ENCODE results near the gene CCDC78. TPM values are rescaled to one million over a fixed set of nuclear protein-coding genes. Genes with fewer than 3 reads are reported as not detected.

Gene CCDC78
- total and polyA plus RNA-seq, 4 donors: 0.39 to 1.7 (median 0.97) TPM; not detected in 1

DNA sequence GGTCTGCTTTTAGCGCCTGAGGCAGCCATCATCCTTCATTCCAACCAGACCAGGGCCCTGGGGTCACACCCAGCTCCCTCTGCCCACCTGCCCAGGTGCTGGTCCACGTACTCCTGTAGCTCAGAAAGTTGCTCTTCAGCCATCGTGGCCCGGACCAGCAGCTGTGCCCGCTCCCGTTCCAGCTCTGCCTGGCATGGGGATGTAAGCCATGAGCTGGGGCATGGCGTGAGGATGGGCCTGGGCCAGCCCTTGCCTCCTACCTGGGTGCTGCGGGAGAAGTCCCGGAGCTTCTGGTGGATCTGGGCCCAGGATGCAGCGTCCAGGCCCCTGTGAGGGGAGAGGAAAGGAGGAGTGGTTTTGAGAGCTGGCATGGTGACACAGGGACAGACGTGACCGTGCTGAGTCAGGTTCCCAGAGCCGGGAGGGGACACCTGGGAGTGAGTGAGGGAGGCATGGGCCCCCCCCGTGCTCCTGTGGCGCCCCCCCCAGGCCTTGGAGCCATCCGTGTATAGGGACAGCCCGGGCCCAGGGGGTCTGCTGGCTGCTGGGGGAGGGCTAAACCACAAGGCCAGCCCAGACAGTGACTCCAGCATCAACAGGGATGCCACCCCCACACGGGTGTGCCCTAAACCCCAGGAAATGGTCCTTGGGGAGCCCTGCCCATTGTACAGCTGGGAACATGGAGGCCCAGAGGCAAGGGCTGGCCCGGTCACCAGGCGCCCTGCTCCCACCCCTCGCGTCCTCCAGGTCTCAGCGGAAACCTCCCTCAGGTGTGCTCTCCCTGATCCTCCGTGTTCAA, 3.2 kb downstream of the CCDC78 start:
- Histone ChIP-seq H3K4me1 (ENCODE audit: control insufficient read depth in 1 of 2, insufficient read depth in 2 of 2, low read length in 2 of 2) (no peaks in the 10 kb centered on the region), H3K27ac (ENCODE audit: low read depth in 1 of 2, low read length in 2 of 2) (no peak overlapping the region), H3K36me3 (ENCODE audit: control insufficient read depth in 1 of 2, insufficient read depth in 2 of 2, low read length in 1 of 2) (no peaks in the 10 kb centered on the region), H3K9me3 (ENCODE audit: control insufficient read depth, low read length) (no peaks in the 10 kb centered on the region), H3K27me3 (ENCODE audit: control insufficient read depth in 1 of 2, insufficient read depth in 2 of 2, low read length in 1 of 2) (no peaks in the 10 kb centered on the region), H3K4me3 (ENCODE audit: low read length in 2 of 2) (no peak overlapping the region)
- ATAC-seq (ENCODE audit: low FRiP score): no peak
- no peak for DNase-seq
- 91 to 92% methylated on average over 23 to 24 of the region's 24 CpGs for WGBS, 2 donors
- intact Hi-C loops (cut with DNase I): no loop called here

GRCh38 chr16:721765-722540, 4.3 kb downstream of the CCDC78 start:
- Histone ChIP-seq H3K27me3 (ENCODE audit: control insufficient read depth in 1 of 2, insufficient read depth in 2 of 2, low read length in 1 of 2) (no peaks in the 10 kb centered on the region), H3K9me3 (ENCODE audit: control insufficient read depth, low read length) (no peaks in the 10 kb centered on the region), H3K36me3 (ENCODE audit: control insufficient read depth in 1 of 2, insufficient read depth in 2 of 2, low read length in 1 of 2) (no peaks in the 10 kb centered on the region), H3K4me3 (ENCODE audit: low read length in 2 of 2) (no peak overlapping the region), H3K27ac (ENCODE audit: low read depth in 1 of 2, low read length in 2 of 2) (no peak overlapping the region), H3K4me1 (ENCODE audit: control insufficient read depth in 1 of 2, insufficient read depth in 2 of 2, low read length in 2 of 2) (no peaks in the 10 kb centered on the region)
- ATAC-seq (ENCODE audit: low FRiP score) (no peak), DNase-seq (no peak)
- WGBS, 2 donors: 88 to 89% methylated on average over 50 to 51 of the region's 51 CpGs
- intact Hi-C loops (cut with DNase I): loop anchor here in 1 of 2 donors (2.0 kb wide), 1 partner anchor 19 kb away; the partner anchor contains the start of gene CIAO3

DNA sequence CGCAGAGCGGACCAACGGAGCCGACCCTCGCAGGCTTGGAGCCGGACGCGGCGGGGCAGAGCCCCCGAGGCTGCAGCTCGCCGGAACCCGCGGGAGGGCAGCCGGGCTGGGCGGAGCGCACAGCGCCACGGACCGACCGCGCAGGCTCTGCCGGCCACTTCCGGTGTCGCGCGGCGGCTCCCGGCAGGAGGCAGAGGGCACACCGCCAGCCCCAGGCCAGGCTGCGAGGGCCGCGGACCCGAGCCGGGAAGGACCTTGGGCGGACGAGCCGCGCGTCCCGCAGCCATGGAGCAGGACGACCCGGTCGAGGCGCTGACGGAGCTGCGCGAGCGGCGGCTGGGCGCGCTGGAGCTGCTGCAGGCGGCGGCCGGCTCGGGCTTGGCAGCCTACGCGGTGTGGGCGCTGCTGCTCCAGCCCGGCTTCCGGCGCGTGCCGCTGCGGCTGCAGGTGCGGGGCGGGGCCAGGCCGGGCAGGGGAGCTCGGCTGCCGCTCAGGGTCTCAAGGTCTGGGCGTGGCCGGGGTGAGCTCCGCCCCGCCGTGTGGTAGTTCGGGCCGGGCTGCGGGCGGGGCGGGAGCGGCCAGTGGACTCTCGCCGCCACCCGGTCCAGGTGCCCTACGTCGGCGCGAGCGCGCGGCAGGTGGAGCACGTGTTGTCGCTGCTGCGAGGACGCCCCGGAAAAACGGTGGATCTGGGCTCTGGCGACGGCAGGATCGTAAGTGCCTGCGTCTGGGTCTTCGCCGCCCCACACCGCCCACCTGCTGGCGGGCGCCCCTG, 5.1 kb downstream of the CCDC78 start, which contains the start of gene ANTKMT:
TSS of gene ANTKMT (plus strand) at position 157 of the 775 bp plus-strand sequence. CDS start at position 286, 129 bp downstream.
- H3K9me3 ChIP-seq (ENCODE audit: control insufficient read depth, low read length): no peaks in the 10 kb centered on the region
- WGBS, 2 donors: 7% methylated on average over 80 to 106 of the region's 106 CpGs
- H3K27me3 ChIP-seq (ENCODE audit: control insufficient read depth in 1 of 2, insufficient read depth in 2 of 2, low read length in 1 of 2): no peaks in the 10 kb centered on the region
- ATAC-seq (ENCODE audit: low FRiP score): peak; percentile 80
- no peaks in the 10 kb centered on the region for H3K4me1 ChIP-seq (ENCODE audit: control insufficient read depth in 1 of 2, insufficient read depth in 2 of 2, low read length in 2 of 2)
- peak within 1 kb of the TSS; percentile 60 to 68 for H3K4me3 ChIP-seq (ENCODE audit: low read length in 2 of 2)
- H3K27ac ChIP-seq (ENCODE audit: low read depth in 1 of 2, low read length in 2 of 2): peak within 1 kb of the TSS in 1 of 2 donors; percentile 48
- intact Hi-C loops (cut with DNase I): loop anchor here in 1 of 2 donors (2.0 kb wide), 1 partner anchor 20 kb away; the partner anchor contains the start of gene CIAO3
- DNase-seq: peak; percentile 80 to 92
- H3K36me3 ChIP-seq (ENCODE audit: control insufficient read depth in 1 of 2, insufficient read depth in 2 of 2, low read length in 1 of 2): no peaks in the 10 kb centered on the region

- Histone ChIP-seq H3K9me3 (ENCODE audit: control insufficient read depth, low read length) (no peaks in the 10 kb centered on the region), H3K4me1 (ENCODE audit: control insufficient read depth in 1 of 2, insufficient read depth in 2 of 2, low read length in 2 of 2) (no peaks in the 10 kb centered on the region), H3K27ac (ENCODE audit: low read depth in 1 of 2, low read length in 2 of 2) (peak overlapping the region in 1 of 2 donors; percentile 48), H3K27me3 (ENCODE audit: control insufficient read depth in 1 of 2, insufficient read depth in 2 of 2, low read length in 1 of 2) (no peaks in the 10 kb centered on the region), H3K4me3 (ENCODE audit: low read length in 2 of 2) (peak overlapping the region; percentile 60 to 68), H3K36me3 (ENCODE audit: control insufficient read depth in 1 of 2, insufficient read depth in 2 of 2, low read length in 1 of 2) (no peaks in the 10 kb centered on the region)
- DNase-seq: no peak
- intact Hi-C loops (cut with DNase I): loop anchor here in 1 of 2 donors (2.0 kb wide), 1 partner anchor 20 kb away; the partner anchor contains the start of gene CIAO3
- ATAC-seq (ENCODE audit: low FRiP score): peak; percentile 2
- WGBS, 2 donors: 0% methylated on average over 38 of the region's 38 CpGs
Measured at GRCh38 chr16:720447-720989, 5.7 kb downstream of the CCDC78 start.

DNA sequence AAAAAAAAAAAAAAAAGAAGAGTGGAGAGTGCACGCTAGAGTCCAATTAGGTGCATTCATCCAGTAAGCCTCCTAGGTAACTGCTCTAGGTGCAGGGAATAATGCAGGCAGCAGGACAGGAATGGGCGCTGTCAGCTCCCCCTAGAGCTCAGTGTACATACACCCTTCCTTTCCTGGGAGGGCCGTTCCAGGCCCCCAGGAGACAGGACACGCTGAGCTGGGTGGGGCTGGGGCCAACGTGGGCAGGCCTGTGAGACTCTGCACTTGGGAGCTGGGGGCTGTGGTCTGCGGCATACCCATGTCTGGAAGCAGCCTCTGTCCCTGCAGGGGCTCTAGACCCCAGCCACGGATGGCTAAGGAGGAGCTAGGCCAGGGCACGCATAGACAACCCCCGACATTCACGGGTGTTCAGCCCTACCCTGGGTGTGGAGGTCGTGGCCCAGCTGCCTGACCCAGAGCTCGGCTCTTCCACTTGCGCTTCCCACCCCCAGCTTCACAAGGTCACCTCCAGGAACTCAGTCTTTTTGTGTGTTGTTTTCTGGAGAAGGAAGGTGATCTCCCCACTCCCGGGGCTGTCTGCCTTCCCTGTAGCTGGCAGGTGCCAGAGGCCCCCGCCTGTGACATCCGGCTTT, 6.3 kb downstream of the CCDC78 start:
- H3K9me3 ChIP-seq (ENCODE audit: control insufficient read depth, low read length): no peaks in the 10 kb centered on the region
- WGBS, 2 donors: 16 to 21% methylated on average over 16 of the region's 16 CpGs
- no peaks in the 10 kb centered on the region for H3K27me3 ChIP-seq (ENCODE audit: control insufficient read depth in 1 of 2, insufficient read depth in 2 of 2, low read length in 1 of 2)
- intact Hi-C loops (cut with DNase I): loop anchor here in 1 of 2 donors (2.0 to 10.0 kb wide), 2 partner anchors 21 to 255 kb away; partner anchors contain the start of genes CIAO3 and LMF1
- H3K4me3 ChIP-seq (ENCODE audit: low read length in 2 of 2): no peak overlapping the region
- DNase-seq (no peak), ATAC-seq (ENCODE audit: low FRiP score) (no peak)
- H3K4me1 ChIP-seq (ENCODE audit: control insufficient read depth in 1 of 2, insufficient read depth in 2 of 2, low read length in 2 of 2): no peaks in the 10 kb centered on the region
- H3K36me3 ChIP-seq (ENCODE audit: control insufficient read depth in 1 of 2, insufficient read depth in 2 of 2, low read length in 1 of 2): no peaks in the 10 kb centered on the region
- no peak overlapping the region for H3K27ac ChIP-seq (ENCODE audit: low read depth in 1 of 2, low read length in 2 of 2)

DNA sequence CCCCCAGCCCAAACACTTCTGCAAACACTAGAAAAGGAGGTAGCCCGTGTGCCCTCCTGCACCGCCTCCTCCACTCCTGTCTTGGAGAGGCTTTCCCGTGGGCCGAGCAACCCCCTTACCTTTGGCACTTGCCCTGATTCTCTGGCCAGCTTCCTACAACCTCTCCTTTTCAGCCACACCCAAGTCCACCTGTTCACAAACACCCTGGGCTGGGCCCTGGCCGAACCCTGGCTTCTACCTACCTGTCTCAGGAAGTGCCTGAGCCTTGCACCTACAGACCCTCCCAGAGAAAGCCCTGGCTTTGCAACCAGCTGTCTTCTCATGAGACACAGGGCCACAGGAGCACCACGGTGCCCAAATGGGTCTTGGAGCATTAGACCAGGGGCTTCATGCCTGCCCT, 7.3 kb downstream of the CCDC78 start:
- intact Hi-C loops (cut with DNase I): loop anchor here in 1 of 2 donors (10.0 kb wide), 1 partner anchor 256 kb away; the partner anchor contains the start of gene LMF1
- no peak overlapping the region for H3K27ac ChIP-seq (ENCODE audit: low read depth in 1 of 2, low read length in 2 of 2)
- H3K36me3 ChIP-seq (ENCODE audit: control insufficient read depth in 1 of 2, insufficient read depth in 2 of 2, low read length in 1 of 2): no peaks in the 10 kb centered on the region
- WGBS, 2 donors: 84 to 95% methylated on average over 6 of the region's 6 CpGs
- H3K27me3 ChIP-seq (ENCODE audit: control insufficient read depth in 1 of 2, insufficient read depth in 2 of 2, low read length in 1 of 2): no peaks in the 10 kb centered on the region
- H3K9me3 ChIP-seq (ENCODE audit: control insufficient read depth, low read length): no peaks in the 10 kb centered on the region
- no peak for ATAC-seq (ENCODE audit: low FRiP score)
- DNase-seq: no peak
- no peak overlapping the region for H3K4me3 ChIP-seq (ENCODE audit: low read length in 2 of 2)
- H3K4me1 ChIP-seq (ENCODE audit: control insufficient read depth in 1 of 2, insufficient read depth in 2 of 2, low read length in 2 of 2): no peaks in the 10 kb centered on the region

DNA sequence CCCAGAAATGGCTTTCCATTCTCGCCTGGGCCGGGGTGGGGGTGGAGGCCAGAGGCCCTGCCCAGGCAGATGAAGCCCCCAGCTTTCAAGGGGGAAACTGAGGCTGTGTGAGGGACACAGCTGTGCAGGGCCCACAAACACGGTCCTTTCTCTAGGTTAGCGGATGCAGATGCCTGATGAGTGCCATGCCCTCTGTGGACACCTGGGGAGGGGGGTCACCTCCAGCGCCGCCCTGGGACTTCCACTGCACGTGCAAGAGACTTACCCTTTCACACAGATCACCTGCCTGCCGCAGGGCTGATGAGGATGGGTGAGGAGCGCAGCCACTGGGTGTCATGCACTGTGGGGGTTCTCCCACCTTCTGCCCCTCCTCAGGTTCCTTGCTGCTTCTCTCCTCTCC, 7.9 kb downstream of the CCDC78 start:
- H3K4me3 ChIP-seq (ENCODE audit: low read length in 2 of 2): no peak overlapping the region
- intact Hi-C loops (cut with DNase I): loop anchor here in 1 of 2 donors (10.0 kb wide), 1 partner anchor 256 kb away; the partner anchor contains the start of gene LMF1
- no peaks in the 10 kb centered on the region for H3K36me3 ChIP-seq (ENCODE audit: control insufficient read depth in 1 of 2, insufficient read depth in 2 of 2, low read length in 1 of 2)
- H3K4me1 ChIP-seq (ENCODE audit: control insufficient read depth in 1 of 2, insufficient read depth in 2 of 2, low read length in 2 of 2): no peaks in the 10 kb centered on the region
- H3K9me3 ChIP-seq (ENCODE audit: control insufficient read depth, low read length): no peaks in the 10 kb centered on the region
- ATAC-seq (ENCODE audit: low FRiP score) (no peak), DNase-seq (no peak)
- no peak overlapping the region for H3K27ac ChIP-seq (ENCODE audit: low read depth in 1 of 2, low read length in 2 of 2)
- H3K27me3 ChIP-seq (ENCODE audit: control insufficient read depth in 1 of 2, insufficient read depth in 2 of 2, low read length in 1 of 2): no peaks in the 10 kb centered on the region
- WGBS, 2 donors: 94 to 97% methylated on average over 9 of the region's 9 CpGs

Data from aorta (tissue), 5 donors.